Measurements from ENCODE around the gene SPATA20.
A peak's percentile ranks its signal among the peaks of the same experiment; 100 is the strongest.

Gene SPATA20

GRCh38 chr17:50550661-50551432, 3.9 kb downstream of the SPATA20 start:
- H3K4me3 ChIP-seq (replicated peaks in 1 of 2; ENCODE audit: low read depth in 2 of 2, low read length in 2 of 2), result no peak overlapping the region
- TF ChIP-seq, protein P1, sequence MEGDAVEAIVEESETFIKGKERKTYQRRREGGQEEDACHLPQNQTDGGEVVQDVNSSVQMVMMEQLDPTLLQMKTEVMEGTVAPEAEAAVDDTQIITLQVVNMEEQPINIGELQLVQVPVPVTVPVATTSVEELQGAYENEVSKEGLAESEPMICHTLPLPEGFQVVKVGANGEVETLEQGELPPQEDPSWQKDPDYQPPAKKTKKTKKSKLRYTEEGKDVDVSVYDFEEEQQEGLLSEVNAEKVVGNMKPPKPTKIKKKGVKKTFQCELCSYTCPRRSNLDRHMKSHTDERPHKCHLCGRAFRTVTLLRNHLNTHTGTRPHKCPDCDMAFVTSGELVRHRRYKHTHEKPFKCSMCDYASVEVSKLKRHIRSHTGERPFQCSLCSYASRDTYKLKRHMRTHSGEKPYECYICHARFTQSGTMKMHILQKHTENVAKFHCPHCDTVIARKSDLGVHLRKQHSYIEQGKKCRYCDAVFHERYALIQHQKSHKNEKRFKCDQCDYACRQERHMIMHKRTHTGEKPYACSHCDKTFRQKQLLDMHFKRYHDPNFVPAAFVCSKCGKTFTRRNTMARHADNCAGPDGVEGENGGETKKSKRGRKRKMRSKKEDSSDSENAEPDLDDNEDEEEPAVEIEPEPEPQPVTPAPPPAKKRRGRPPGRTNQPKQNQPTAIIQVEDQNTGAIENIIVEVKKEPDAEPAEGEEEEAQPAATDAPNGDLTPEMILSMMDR (IDR thresholded peaks at IDR 0.05; ENCODE audit: low read depth, low read length), result peak; percentile 90
- peak; percentile 91 to 93 for DNase-seq (ENCODE audit: low read depth in 2 of 2)

DNA sequence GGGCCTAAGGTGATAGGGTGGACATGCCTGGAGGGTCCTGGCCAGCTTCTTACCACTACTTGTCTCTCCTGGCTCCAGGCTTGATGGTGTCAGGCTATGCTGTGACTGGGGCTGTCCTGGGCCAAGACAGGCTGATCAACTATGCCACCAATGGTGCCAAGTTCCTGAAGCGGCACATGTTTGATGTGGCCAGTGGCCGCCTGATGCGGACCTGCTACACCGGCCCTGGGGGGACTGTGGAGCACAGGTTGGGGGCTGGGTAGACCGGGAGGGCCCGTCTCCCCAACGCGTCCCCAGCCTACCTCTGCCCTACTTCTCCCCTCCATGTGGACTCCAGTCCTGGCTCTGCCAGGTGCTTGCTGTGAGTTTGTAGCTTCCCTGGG, 4.5 kb downstream of the SPATA20 start:
- DNase-seq (ENCODE audit: low read depth in 2 of 2), result no peak
- no peak overlapping the region for H3K4me3 ChIP-seq (replicated peaks in 1 of 2; ENCODE audit: low read depth in 2 of 2, low read length in 2 of 2)
- TF ChIP-seq, protein P1 (IDR thresholded peaks at IDR 0.05; ENCODE audit: low read depth, low read length), result no peak

DNA sequence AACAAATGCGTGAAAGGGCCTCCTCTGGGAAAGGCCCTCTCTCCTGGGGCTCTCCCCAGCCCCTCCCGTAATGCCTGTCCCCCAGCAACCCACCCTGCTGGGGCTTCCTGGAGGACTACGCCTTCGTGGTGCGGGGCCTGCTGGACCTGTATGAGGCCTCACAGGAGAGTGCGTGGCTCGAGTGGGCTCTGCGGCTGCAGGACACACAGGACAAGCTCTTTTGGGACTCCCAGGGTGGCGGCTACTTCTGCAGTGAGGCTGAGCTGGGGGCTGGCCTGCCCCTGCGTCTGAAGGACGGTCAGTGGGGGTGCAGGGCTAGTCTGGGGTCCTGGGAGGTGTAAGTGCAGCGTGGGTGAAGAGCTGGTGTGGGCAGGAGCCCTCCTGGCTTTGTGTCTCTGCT, 4.9 kb downstream of the SPATA20 start:
- no peak for DNase-seq (ENCODE audit: low read depth in 2 of 2)
- H3K4me3 ChIP-seq (replicated peaks in 1 of 2; ENCODE audit: low read depth in 2 of 2, low read length in 2 of 2), result no peak overlapping the region
- TF ChIP-seq, protein P1 (IDR thresholded peaks at IDR 0.05; ENCODE audit: low read depth, low read length), result no peak

DNA sequence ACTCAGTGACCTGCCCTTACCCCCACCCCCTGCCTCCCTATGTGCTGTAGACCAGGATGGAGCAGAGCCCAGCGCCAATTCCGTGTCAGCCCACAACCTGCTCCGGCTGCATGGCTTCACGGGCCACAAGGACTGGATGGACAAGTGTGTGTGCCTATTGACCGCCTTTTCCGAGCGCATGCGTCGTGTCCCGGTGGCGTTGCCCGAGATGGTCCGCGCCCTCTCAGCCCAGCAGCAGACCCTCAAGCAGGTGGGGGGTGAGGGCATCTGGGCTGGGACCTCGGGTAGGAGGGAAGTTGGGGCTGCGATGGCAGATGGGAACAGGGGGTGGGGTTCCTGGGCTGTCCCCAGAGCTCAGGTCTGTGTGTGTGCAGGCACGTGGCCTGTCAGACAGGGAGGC, 7.2 kb downstream of the SPATA20 start:
- TF ChIP-seq, protein P1 (IDR thresholded peaks at IDR 0.05; ENCODE audit: low read depth, low read length), result no peak
- no peak overlapping the region for H3K4me3 ChIP-seq (replicated peaks in 1 of 2; ENCODE audit: low read depth in 2 of 2, low read length in 2 of 2)
- DNase-seq (ENCODE audit: low read depth in 2 of 2), result no peak

DNA sequence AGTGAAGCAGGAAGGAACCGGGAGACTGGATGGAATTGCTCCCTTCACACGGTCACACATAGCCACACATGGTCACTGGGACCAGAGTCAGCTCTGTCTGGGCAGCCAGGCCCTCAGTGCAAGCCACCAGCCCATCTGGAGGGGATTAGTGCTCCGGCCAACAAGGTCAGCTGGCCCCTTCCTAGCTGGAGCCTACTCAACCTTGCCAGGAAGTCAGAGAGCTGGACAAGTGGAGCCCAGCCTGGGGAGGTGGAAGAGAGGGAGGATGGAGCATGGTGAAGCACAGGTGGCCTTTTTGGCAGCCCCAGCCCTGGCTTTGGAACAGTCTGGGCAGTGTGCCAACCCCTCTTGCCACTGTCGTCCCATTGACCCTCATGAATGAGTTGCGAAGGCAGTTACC, 9.8 kb downstream of the SPATA20 start:
- no peak for DNase-seq (ENCODE audit: low read depth in 2 of 2)
- TF ChIP-seq, protein P1 (IDR thresholded peaks at IDR 0.05; ENCODE audit: low read depth, low read length), result no peak
- no peak overlapping the region for H3K4me3 ChIP-seq (replicated peaks in 1 of 2; ENCODE audit: low read depth in 2 of 2, low read length in 2 of 2)

- no peak for DNase-seq (ENCODE audit: low read depth in 2 of 2)
- H3K4me3 ChIP-seq (replicated peaks in 1 of 2; ENCODE audit: low read depth in 2 of 2, low read length in 2 of 2), result no peak overlapping the region
- TF ChIP-seq, protein P1 (IDR thresholded peaks at IDR 0.05; ENCODE audit: low read depth, low read length), result no peak
Observed at GRCh38 chr17:50557630-50558029, 10.7 kb downstream of the SPATA20 start.

DNA sequence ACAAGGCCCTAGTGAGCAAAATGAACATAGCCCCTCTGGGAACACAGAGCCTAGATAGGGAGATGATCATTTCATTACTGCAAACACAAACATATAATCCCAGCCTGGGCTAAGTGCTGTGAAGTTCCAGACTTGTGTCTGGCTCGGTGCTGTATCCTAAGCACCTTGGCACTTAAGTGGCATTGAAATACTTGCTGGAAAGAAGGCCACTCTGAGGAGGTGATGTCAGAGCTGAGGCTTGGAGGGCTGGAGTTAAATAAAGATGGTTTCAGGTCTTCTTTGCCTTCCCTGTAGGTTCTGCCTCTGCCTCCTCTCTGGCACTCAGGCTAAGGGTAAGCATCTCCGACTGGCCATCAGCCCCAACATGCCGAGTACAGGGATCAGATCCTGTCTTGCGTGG, 11.1 kb downstream of the SPATA20 start:
- TF ChIP-seq, protein P1 (IDR thresholded peaks at IDR 0.05; ENCODE audit: low read depth, low read length), result no peak
- H3K4me3 ChIP-seq (replicated peaks in 1 of 2; ENCODE audit: low read depth in 2 of 2, low read length in 2 of 2), result no peak overlapping the region
- no peak for DNase-seq (ENCODE audit: low read depth in 2 of 2)
